ENCODE results near the gene DVL2.

The DVL2 gene

GRCh38 chr17:7219812-7220592, 14.3 kb downstream of the DVL2 start, which contains the start of the genes ACADVL and DLG4:
Gene ACADVL, plus strand, starts transcription at chr17:7219938. Its CDS starts 47 bp downstream, at chr17:7219985.
Gene DLG4, minus strand, starts transcription at chr17:7219836.
- FAIRE-seq (no peak), DNase-seq (ENCODE audit: low spot score) (peak; percentile 83)

GRCh38 chr17:7219229-7219811, 15.0 kb downstream of the DVL2 start:
- DNase-seq (ENCODE audit: low spot score): no peak
- peak; percentile 13 for FAIRE-seq

GRCh38 chr17:7218758-7219157, 15.6 kb downstream of the DVL2 start:
- FAIRE-seq: no peak

GRCh38 chr17:7218166-7218565, 16.2 kb downstream of the DVL2 start:
- DNase-seq (ENCODE audit: low spot score) (no peak), FAIRE-seq (no peak)

More at GRCh38 chr17:7218758-7219157, 15.6 kb downstream of the DVL2 start:
- DNase-seq (ENCODE audit: low spot score): no peak

GRCh38 chr17:7217113-7217987, 17.0 kb downstream of the DVL2 start:
- DNase-seq (ENCODE audit: low spot score) (peak; percentile 48), FAIRE-seq (no peak)

GRCh38 chr17:7216242-7217112, 17.8 kb downstream of the DVL2 start:
- FAIRE-seq (no peak), DNase-seq (ENCODE audit: low spot score) (no peak)

GRCh38 chr17:7215652-7216180, 18.6 kb downstream of the DVL2 start:
- peak; percentile 39 for DNase-seq (ENCODE audit: low spot score)

GRCh38 chr17:7215136-7215638, 19.1 kb downstream of the DVL2 start:
- no peak for DNase-seq (ENCODE audit: low spot score)
- no peak for FAIRE-seq

More at GRCh38 chr17:7215652-7216180, 18.6 kb downstream of the DVL2 start:
- FAIRE-seq: no peak

- peak; percentile 92 for DNase-seq (ENCODE audit: low spot score)
- FAIRE-seq: peak; percentile 42
Measured at GRCh38 chr17:7214300-7215135, 19.8 kb downstream of the DVL2 start.

- no peak for FAIRE-seq
- DNase-seq (ENCODE audit: low spot score): peak; percentile 48
Measured at GRCh38 chr17:7213895-7214299, 20.4 kb downstream of the DVL2 start.

GRCh38 chr17:7211491-7212273, 22.6 kb downstream of the DVL2 start:
- DNase-seq (ENCODE audit: low spot score): no peak
- FAIRE-seq: no peak

- FAIRE-seq: no peak
Measured at GRCh38 chr17:7208754-7209460, 25.4 kb downstream of the DVL2 start.

GRCh38 chr17:7208027-7208571, 26.2 kb downstream of the DVL2 start:
- DNase-seq (ENCODE audit: low spot score) (no peak), FAIRE-seq (no peak)

More at GRCh38 chr17:7208754-7209460, 25.4 kb downstream of the DVL2 start:
- no peak for DNase-seq (ENCODE audit: low spot score)

GRCh38 chr17:7207120-7208001, 27.0 kb downstream of the DVL2 start:
- DNase-seq (ENCODE audit: low spot score): no peak
- FAIRE-seq: no peak

GRCh38 chr17:7205561-7205960, 28.8 kb downstream of the DVL2 start:
- DNase-seq (ENCODE audit: low spot score) (no peak), FAIRE-seq (no peak)

GRCh38 chr17:7204828-7205461, 29.4 kb downstream of the DVL2 start:
- FAIRE-seq (no peak), DNase-seq (ENCODE audit: low spot score) (no peak)
